ENCODE data around the gene TRIM17.

DNA sequence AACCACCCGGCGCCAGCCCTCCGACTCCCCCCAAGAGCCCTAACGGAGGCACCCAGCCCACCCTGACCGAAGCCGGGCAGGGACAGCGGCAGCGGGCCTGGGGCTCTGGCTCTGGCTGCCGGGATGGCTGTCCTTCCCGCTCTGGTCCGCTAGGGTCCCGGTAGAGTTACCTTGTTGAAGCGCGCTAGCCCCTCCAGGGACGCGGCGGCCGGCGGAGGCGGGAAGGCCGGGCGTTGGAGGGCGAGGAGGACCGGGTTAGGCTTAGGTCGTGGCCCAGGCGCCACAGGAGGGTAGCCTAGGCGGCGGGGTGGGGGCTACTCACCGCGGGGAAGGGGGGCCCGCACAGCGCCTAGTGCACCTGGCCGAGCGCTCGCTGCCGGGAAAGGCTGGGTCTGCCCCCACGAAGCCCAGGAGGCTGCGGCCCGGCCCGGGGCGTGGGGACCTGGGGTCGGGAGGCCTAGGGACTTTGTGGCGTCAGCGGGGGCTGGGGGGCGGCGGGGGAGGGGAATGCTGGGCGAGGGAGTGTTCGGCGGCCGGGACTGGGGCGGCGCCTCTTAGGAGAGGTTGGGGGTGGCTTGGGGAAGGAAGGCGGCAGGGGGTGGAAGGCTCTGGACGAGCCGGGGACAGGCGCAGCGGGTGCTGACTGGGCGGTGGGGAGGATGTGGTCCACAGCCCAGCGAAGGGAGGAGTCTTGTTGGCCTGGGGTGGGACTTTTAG, at the start of gene TRIM17:
- TF ChIP-seq EZH2 (IDR thresholded peaks at IDR 0.05; ENCODE audit: borderline replicate concordance, low read length): no peak
- no peak for TF ChIP-seq CTCF (IDR thresholded peaks at IDR 0.05; ENCODE audit: low read length)
